Cardiac muscle cell (in vitro differentiated cells and primary cell): ENCODE results near the gene EIF4G3. TPM values are rescaled to one million over a fixed set of nuclear protein-coding genes. Genes with fewer than 3 reads are reported as not detected.
A peak's percentile ranks its signal among the peaks of the same experiment; 100 is the strongest.

Experiments used
- DNase-seq, 2 donors: peaks; one replicate each; pipeline versions ENCODE4 v3.0.0 to v3.0.0-alpha.2; 2010 to 2017; ENCODE audit warnings: low read depth in 1 of 2, low spot score in 1 of 2
- H3K27ac ChIP-seq: fragments of 200-600 bp; sonication (generic); 2 replicates; pipeline ENCODE4 v1.5.1; 2016
- H3K27me3 ChIP-seq: fragments of 200-600 bp; sonication (generic); 2 replicates; pipeline ENCODE4 v1.6.0; 2016; ENCODE audit warnings: control low read depth
- H3K36me3 ChIP-seq: fragments of 200-600 bp; sonication (generic); 2 replicates; pipeline ENCODE4 v1.5.1; 2016; ENCODE audit warnings: control low read depth
- H3K4me1 ChIP-seq: fragments of 200-600 bp; sonication (generic); 2 replicates; pipeline ENCODE4 v1.8.1; 2017; ENCODE audit warnings: low read depth, mild to moderate bottlenecking, mixed run types
- H3K4me3 ChIP-seq: fragments of 200-600 bp; sonication (generic); 2 replicates; pipeline ENCODE4 v1.5.1; 2016; ENCODE audit warnings: mild to moderate bottlenecking
- H3K9me3 ChIP-seq: fragments of 200-600 bp; sonication (generic); 2 replicates; pipeline ENCODE4 v1.5.1; 2017; ENCODE audit warnings: low read depth, mild to moderate bottlenecking, control low read depth
- CTCF ChIP-seq: IDR thresholded peaks from 2 replicates; pipeline ENCODE4 v1.5.1; 2012; ENCODE audit warnings: low read depth, mild to moderate bottlenecking, low read length
- polyA plus RNA-seq: library from polyadenylated mRNA; unstranded; fragments of >200 nt; fragmentation: Nextera tagmentation; extraction: Ambion mirVana; gene quantifications from 2 replicates; pipeline ENCODE4 v1.2.1, GENCODE V29; 2016
- total RNA-seq: library from RNA; depleted of rRNA; stranded (reverse); fragments of >200 nt; gene quantifications from 2 replicates; pipeline ENCODE4 v1.2.3, GENCODE V29; 2016

The EIF4G3 gene
- total and polyA plus RNA-seq, 2 experiments from 2014 or later: 37.8 to 55.3 TPM

GRCh38 chr1:20840731-20841130 is 336.0 kb downstream of the EIF4G3 start:
- no peak for TF ChIP-seq CTCF
- Histone ChIP-seq H3K4me3 (no peak overlapping the region), H3K4me1 (no peaks in the 10 kb centered on the region), H3K27ac (no peak overlapping the region), H3K27me3 (no peaks in the 10 kb centered on the region), H3K9me3 (no peaks in the 10 kb centered on the region), H3K36me3 (peaks cover 28% of the 10 kb centered on the region)
- DNase-seq: peak in 1 of 2 donors; percentile 33

- H3K4me1 ChIP-seq: no peaks in the 10 kb centered on the region
- H3K27ac ChIP-seq: no peak overlapping the region
- H3K9me3 ChIP-seq: no peaks in the 10 kb centered on the region
- no peak overlapping the region for H3K4me3 ChIP-seq
- peaks cover 28% of the 10 kb centered on the region for H3K36me3 ChIP-seq
- H3K27me3 ChIP-seq: no peaks in the 10 kb centered on the region
- no peak for TF ChIP-seq CTCF
- no peak for DNase-seq
Measured at GRCh38 chr1:20837554-20838192, 339.0 kb downstream of the EIF4G3 start.

GRCh38 chr1:20836230-20836629 is 340.5 kb downstream of the EIF4G3 start:
- no peaks in the 10 kb centered on the region for H3K4me1 ChIP-seq
- H3K36me3 ChIP-seq: peaks cover 22% of the 10 kb centered on the region
- no peak overlapping the region for H3K4me3 ChIP-seq
- TF ChIP-seq CTCF: no peak
- H3K27ac ChIP-seq: no peak overlapping the region
- no peak for DNase-seq
- no peaks in the 10 kb centered on the region for H3K27me3 ChIP-seq
- H3K9me3 ChIP-seq: no peaks in the 10 kb centered on the region

- H3K4me3 ChIP-seq: no peak overlapping the region
- no peaks in the 10 kb centered on the region for H3K4me1 ChIP-seq
- no peak for TF ChIP-seq CTCF
- no peak overlapping the region for H3K27ac ChIP-seq
- DNase-seq: no peak
- no peaks in the 10 kb centered on the region for H3K27me3 ChIP-seq
- H3K9me3 ChIP-seq: no peaks in the 10 kb centered on the region
- H3K36me3 ChIP-seq: peaks cover 11% of the 10 kb centered on the region
Measured at GRCh38 chr1:20834780-20835179, 341.9 kb downstream of the EIF4G3 start.

- no peak for DNase-seq
- H3K36me3 ChIP-seq: peaks cover 5% of the 10 kb centered on the region
- TF ChIP-seq CTCF: no peak
- no peak overlapping the region for H3K4me3 ChIP-seq
- no peaks in the 10 kb centered on the region for H3K4me1 ChIP-seq
- no peak overlapping the region for H3K27ac ChIP-seq
- H3K9me3 ChIP-seq: no peaks in the 10 kb centered on the region
- H3K27me3 ChIP-seq: no peaks in the 10 kb centered on the region
Measured at GRCh38 chr1:20834192-20834591, 342.5 kb downstream of the EIF4G3 start.
